ENCODE measurements around the gene ABR.

- TF ChIP-seq POLR2A (IDR thresholded peaks at IDR 0.05) = no peak
- TF ChIP-seq CTCF (IDR thresholded peaks at IDR 0.05) = no peak
Observed at GRCh38 chr17:1100382-1100781, 79.4 kb downstream of the ABR start.

All from prostate gland (tissue), 2 donors.